Lower lobe of right lung (tissue), 2 donors: ENCODE results near the gene NDE1. TPM values are rescaled to one million over a fixed set of nuclear protein-coding genes. Genes with fewer than 3 reads are reported as not detected.

Experiments
- ATAC-seq, 2 donors: fragments of 200-7000 bp; cut with Tn5 transposase; one replicate each; pipeline ENCODE4 v1.9.1; 2020 to 2022; ENCODE audit warnings: mild to moderate bottlenecking in 2 of 2, moderate library complexity in 2 of 2
- DNase-seq: peaks from one replicate; pipeline ENCODE4 v3.0.0-alpha.2; 2020
- H3K27ac ChIP-seq: fragments of 200-600 bp; one replicate; pipeline ENCODE4 v1.8.0; 2022
- H3K27me3 ChIP-seq: fragments of 200-600 bp; one replicate; pipeline ENCODE4 v1.8.0; 2022; ENCODE audit warnings: low read depth
- H3K36me3 ChIP-seq: fragments of 200-600 bp; one replicate; pipeline ENCODE4 v1.8.0; 2022; ENCODE audit warnings: mild to moderate bottlenecking
- H3K4me1 ChIP-seq: fragments of 200-600 bp; one replicate; pipeline ENCODE4 v1.8.0; 2022
- H3K4me3 ChIP-seq: fragments of 200-600 bp; one replicate; pipeline ENCODE4 v1.8.0; 2022; ENCODE audit warnings: mild to moderate bottlenecking
- H3K9me3 ChIP-seq: fragments of 200-600 bp; one replicate; pipeline ENCODE4 v1.8.0; 2022
- intact Hi-C: fragments of 100-400 bp; cut with DNase I; formaldehyde crosslinking; loops from one replicate; pipeline ENCODE4 v1.11.0; 2022
- total RNA-seq: library from RNA; stranded (reverse); fragmentation: NEBNext Ultra II Directional; extraction: Animal tissue kit (Norgen Biotek cat#: 25700); gene quantifications from one replicate; pipeline ENCODE4 v1.2.1, GENCODE V29; 2021
- TF ChIP-seq, protein P1 (sequence below): fragments of 200-600 bp; IDR thresholded peaks from one replicate; pipeline ENCODE4 v1.8.0; 2022; ENCODE audit warnings: antibody characterized with exemption, mild to moderate bottlenecking
- donor health status: DM: no; HTN: yes; CAD: no; lungs with severe emphysema.

The NDE1 gene
- total RNA-seq, 1 donor from 2014 or later = 35.3 TPM

DNA sequence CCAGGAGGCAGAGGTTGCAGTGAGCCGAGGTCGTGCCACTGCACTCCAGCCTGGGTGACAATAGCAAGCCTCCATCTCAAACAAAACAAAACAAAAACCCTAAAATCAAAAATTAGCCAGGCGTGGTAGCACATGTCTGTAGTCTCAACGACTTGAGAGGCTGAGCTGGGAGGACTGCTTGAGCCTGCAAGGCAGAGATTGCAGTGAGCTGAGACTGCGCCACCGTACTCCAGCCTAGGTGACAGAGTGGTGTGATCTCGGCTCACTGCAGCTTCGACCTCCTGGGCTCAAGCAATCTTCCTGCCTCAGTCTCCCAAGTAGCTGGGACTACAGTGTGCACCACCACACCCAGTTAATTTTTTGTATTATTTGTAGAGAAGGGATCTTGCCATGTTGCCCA lies 119.2 kb downstream of the NDE1 start:
- no peak for DNase-seq
- Histone ChIP-seq H3K27me3 (no peaks in the 10 kb centered on the region), H3K36me3 (no peaks in the 10 kb centered on the region), H3K4me1 (no peaks in the 10 kb centered on the region), H3K27ac (no peak overlapping the region), H3K4me3 (no peak overlapping the region), H3K9me3 (no peaks in the 10 kb centered on the region)
- TF ChIP-seq, protein P1, sequence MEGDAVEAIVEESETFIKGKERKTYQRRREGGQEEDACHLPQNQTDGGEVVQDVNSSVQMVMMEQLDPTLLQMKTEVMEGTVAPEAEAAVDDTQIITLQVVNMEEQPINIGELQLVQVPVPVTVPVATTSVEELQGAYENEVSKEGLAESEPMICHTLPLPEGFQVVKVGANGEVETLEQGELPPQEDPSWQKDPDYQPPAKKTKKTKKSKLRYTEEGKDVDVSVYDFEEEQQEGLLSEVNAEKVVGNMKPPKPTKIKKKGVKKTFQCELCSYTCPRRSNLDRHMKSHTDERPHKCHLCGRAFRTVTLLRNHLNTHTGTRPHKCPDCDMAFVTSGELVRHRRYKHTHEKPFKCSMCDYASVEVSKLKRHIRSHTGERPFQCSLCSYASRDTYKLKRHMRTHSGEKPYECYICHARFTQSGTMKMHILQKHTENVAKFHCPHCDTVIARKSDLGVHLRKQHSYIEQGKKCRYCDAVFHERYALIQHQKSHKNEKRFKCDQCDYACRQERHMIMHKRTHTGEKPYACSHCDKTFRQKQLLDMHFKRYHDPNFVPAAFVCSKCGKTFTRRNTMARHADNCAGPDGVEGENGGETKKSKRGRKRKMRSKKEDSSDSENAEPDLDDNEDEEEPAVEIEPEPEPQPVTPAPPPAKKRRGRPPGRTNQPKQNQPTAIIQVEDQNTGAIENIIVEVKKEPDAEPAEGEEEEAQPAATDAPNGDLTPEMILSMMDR = no peak
- ATAC-seq = no peak
- intact Hi-C loops = no loop called here

DNA sequence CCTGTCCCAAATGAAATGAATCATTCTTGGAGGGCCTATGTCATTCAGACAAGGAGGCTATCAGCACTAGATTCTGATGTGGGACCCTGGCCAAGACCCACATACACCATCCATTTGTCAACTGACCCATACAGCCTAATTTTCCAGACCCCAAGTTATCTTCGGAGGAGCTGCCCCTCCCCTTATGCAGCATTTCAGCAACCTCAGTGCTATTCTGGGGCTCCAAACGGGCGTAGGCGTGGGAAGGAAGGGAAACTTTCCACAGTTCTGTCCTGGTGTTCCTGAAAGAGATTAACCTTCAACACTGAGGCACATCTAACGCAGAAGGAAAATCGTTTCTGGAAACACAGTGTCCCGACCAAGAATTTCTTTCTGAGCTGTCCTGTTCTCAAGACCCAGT lies 120.1 kb downstream of the NDE1 start:
- Histone ChIP-seq H3K4me1 (no peaks in the 10 kb centered on the region), H3K27me3 (no peaks in the 10 kb centered on the region), H3K36me3 (no peaks in the 10 kb centered on the region), H3K4me3 (no peak overlapping the region), H3K9me3 (no peaks in the 10 kb centered on the region), H3K27ac (no peak overlapping the region)
- intact Hi-C loops = no loop called here
- ATAC-seq (peak in 1 of 2 donors; percentile 8), DNase-seq (no peak)
- TF ChIP-seq, protein P1 = no peak

DNA sequence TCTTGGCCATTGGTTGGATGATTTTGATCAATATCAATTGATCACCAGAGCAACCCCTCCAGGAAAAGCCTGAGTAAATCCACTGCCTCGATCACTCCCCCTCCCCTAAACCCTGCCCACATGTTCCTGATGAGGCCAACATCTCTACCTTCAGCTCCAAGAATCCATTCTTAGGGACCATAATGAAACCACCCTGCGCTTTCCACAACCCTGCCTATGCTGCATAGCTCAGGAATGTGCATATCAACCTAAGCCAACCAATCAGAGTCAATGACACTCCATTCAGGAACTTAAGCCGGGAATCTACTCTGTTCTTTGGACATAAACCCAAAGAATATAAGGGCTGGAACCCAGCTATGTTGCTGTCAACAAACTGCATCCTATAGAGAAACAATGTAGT lies 120.5 kb downstream of the NDE1 start:
- Histone ChIP-seq H3K9me3 (no peaks in the 10 kb centered on the region), H3K27me3 (no peaks in the 10 kb centered on the region), H3K4me3 (no peak overlapping the region), H3K27ac (no peak overlapping the region), H3K4me1 (no peaks in the 10 kb centered on the region), H3K36me3 (no peaks in the 10 kb centered on the region)
- DNase-seq (no peak), ATAC-seq (peak in 1 of 2 donors; percentile 20)
- TF ChIP-seq, protein P1 = no peak
- intact Hi-C loops = no loop called here

DNA sequence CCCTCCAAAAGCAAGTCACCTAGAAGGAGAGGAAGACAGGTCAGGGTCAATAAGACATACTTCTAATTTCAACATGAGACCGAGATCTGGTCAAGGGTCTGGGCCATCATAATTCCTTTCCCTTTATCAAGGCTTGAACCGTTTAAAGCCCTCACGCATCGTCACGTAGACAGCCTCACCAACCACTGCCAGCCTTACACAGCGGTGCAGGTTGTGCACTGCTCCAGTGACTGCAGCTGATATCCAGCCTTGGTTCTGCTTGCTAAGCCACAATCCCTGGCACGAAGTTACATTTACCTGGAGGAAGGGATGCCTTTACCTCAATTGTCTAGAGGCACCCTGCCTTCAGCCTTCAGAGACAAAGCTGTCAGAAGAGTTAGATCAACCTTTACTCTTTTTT lies 121.6 kb downstream of the NDE1 start:
- Histone ChIP-seq H3K9me3 (no peaks in the 10 kb centered on the region), H3K27ac (no peak overlapping the region), H3K27me3 (no peaks in the 10 kb centered on the region), H3K36me3 (no peaks in the 10 kb centered on the region), H3K4me1 (no peaks in the 10 kb centered on the region), H3K4me3 (no peak overlapping the region)
- ATAC-seq = no peak
- intact Hi-C loops = no loop called here
- DNase-seq = no peak
- TF ChIP-seq, protein P1 = no peak

DNA sequence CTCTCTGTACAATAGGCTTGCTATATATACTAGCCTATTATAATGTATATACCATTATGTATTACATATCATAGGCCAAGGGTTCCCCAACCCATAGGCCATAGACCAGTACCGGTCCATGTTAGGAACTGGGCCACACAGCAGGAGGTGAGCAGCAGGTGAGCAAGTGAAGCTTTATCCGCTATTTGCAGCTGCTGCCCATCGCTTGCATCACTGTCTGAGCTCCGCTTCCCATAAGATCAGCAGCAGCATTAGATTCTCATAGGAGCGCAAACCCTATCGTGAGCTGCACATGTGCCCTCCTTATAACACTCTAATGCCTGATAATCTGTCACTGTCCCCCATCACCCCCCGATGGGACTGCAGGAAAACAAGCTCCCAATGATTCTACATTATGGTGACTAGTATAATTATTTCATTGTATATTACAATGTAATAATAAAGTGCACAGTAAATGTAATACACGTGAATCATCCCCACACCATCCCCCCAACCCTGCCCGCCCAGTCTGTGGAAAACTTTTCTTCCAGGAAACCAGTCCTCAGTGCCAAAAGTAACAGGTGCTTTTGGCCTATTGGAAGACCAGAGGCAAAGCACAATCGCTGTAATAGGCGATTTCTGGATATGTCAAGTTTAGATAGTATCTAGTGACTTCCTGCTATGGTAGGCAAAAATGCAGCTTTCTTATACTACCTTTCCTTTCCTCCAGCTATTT lies 122.7 kb downstream of the NDE1 start:
- ATAC-seq = no peak
- no peak overlapping the region for H3K27ac ChIP-seq

More for the DNA sequence above, 122.7 kb downstream of the NDE1 start:
- Histone ChIP-seq H3K4me1 (no peaks in the 10 kb centered on the region), H3K9me3 (no peaks in the 10 kb centered on the region), H3K36me3 (no peaks in the 10 kb centered on the region), H3K27me3 (no peaks in the 10 kb centered on the region), H3K4me3 (no peak overlapping the region)
- TF ChIP-seq, protein P1 = no peak
- intact Hi-C loops = no loop called here
- DNase-seq = no peak
